ENCODE measurements around the gene RPL32.

Gene RPL32

GRCh38 chr3:12810013-12810780, 31.2 kb downstream of the RPL32 start:
- Histone ChIP-seq H3K4me3 (ENCODE audit: low read depth in 1 of 5, low read length in 5 of 5) (peak overlapping the region; percentile 32 to 73 (median 70)), H3K27ac (ENCODE audit: low read depth, low read length) (peak overlapping the region; percentile 16), H3K9me3 (ENCODE audit: control insufficient read depth in 5 of 5, low read length in 5 of 5) (no peaks in the 10 kb centered on the region), H3K4me1 (ENCODE audit: control insufficient read depth in 5 of 5, insufficient read depth in 5 of 5, low read length in 5 of 5) (peaks cover 0 to 15% (median 13%) of the 10 kb centered on the region in 5 donors), H3K9ac (ENCODE audit: low read length in 5 of 5) (peak overlapping the region in 4 of 5 donors; percentile 61 to 81 (median 70)), H3K27me3 (ENCODE audit: control insufficient read depth in 5 of 5, insufficient read depth in 4 of 5, low read length in 5 of 5) (no peaks in the 10 kb centered on the region), H3K36me3 (ENCODE audit: control insufficient read depth in 5 of 5, insufficient read depth in 5 of 5, low read length in 5 of 5) (peaks cover 0 to 7% (median 0%) of the 10 kb centered on the region in 5 donors)

- Histone ChIP-seq H3K27me3 (ENCODE audit: control insufficient read depth in 5 of 5, insufficient read depth in 4 of 5, low read length in 5 of 5) (no peaks in the 10 kb centered on the region), H3K36me3 (ENCODE audit: control insufficient read depth in 5 of 5, insufficient read depth in 5 of 5, low read length in 5 of 5) (peaks cover 0 to 4% (median 2%) of the 10 kb centered on the region in 5 donors), H3K27ac (ENCODE audit: low read depth, low read length) (no peak overlapping the region), H3K9me3 (ENCODE audit: control insufficient read depth in 5 of 5, low read length in 5 of 5) (no peaks in the 10 kb centered on the region), H3K4me1 (ENCODE audit: control insufficient read depth in 5 of 5, insufficient read depth in 5 of 5, low read length in 5 of 5) (peaks cover 0 to 15% (median 13%) of the 10 kb centered on the region in 5 donors), H3K4me3 (ENCODE audit: low read depth in 1 of 5, low read length in 5 of 5) (peak overlapping the region; percentile 20 to 73 (median 70)), H3K9ac (ENCODE audit: low read length in 5 of 5) (peak overlapping the region in 4 of 5 donors; percentile 61 to 81 (median 70))
Observed at GRCh38 chr3:12809435-12809834, 31.9 kb downstream of the RPL32 start.

- Histone ChIP-seq H3K27ac (ENCODE audit: low read depth, low read length) (no peak overlapping the region), H3K36me3 (ENCODE audit: control insufficient read depth in 5 of 5, insufficient read depth in 5 of 5, low read length in 5 of 5) (peaks cover 0 to 3% (median 2%) of the 10 kb centered on the region in 5 donors), H3K27me3 (ENCODE audit: control insufficient read depth in 5 of 5, insufficient read depth in 4 of 5, low read length in 5 of 5) (no peaks in the 10 kb centered on the region)
Observed at GRCh38 chr3:12809001-12809400, 32.4 kb downstream of the RPL32 start.

GRCh38 chr3:12808587-12808986, 32.8 kb downstream of the RPL32 start:
- peaks cover 0 to 6% (median 2%) of the 10 kb centered on the region in 5 donors for H3K36me3 ChIP-seq (ENCODE audit: control insufficient read depth in 5 of 5, insufficient read depth in 5 of 5, low read length in 5 of 5)
- H3K27ac ChIP-seq (ENCODE audit: low read depth, low read length), result no peak overlapping the region
- H3K9ac ChIP-seq (ENCODE audit: low read length in 5 of 5), result no peak overlapping the region
- H3K9me3 ChIP-seq (ENCODE audit: control insufficient read depth in 5 of 5, low read length in 5 of 5), result no peaks in the 10 kb centered on the region
- no peaks in the 10 kb centered on the region for H3K27me3 ChIP-seq (ENCODE audit: control insufficient read depth in 5 of 5, insufficient read depth in 4 of 5, low read length in 5 of 5)
- no peak overlapping the region for H3K4me3 ChIP-seq (ENCODE audit: low read depth in 1 of 5, low read length in 5 of 5)
- peaks cover 0 to 15% (median 13%) of the 10 kb centered on the region in 5 donors for H3K4me1 ChIP-seq (ENCODE audit: control insufficient read depth in 5 of 5, insufficient read depth in 5 of 5, low read length in 5 of 5)

More at GRCh38 chr3:12809001-12809400, 32.4 kb downstream of the RPL32 start:
- H3K9ac ChIP-seq (ENCODE audit: low read length in 5 of 5), result peak overlapping the region in 1 of 5 donors; percentile 81
- H3K4me3 ChIP-seq (ENCODE audit: low read depth in 1 of 5, low read length in 5 of 5), result no peak overlapping the region
- no peaks in the 10 kb centered on the region for H3K9me3 ChIP-seq (ENCODE audit: control insufficient read depth in 5 of 5, low read length in 5 of 5)
- peaks cover 0 to 15% (median 13%) of the 10 kb centered on the region in 5 donors for H3K4me1 ChIP-seq (ENCODE audit: control insufficient read depth in 5 of 5, insufficient read depth in 5 of 5, low read length in 5 of 5)

GRCh38 chr3:12807601-12808359, 33.6 kb downstream of the RPL32 start:
- no peaks in the 10 kb centered on the region for H3K9me3 ChIP-seq (ENCODE audit: control insufficient read depth in 5 of 5, low read length in 5 of 5)
- peaks cover 0 to 10% (median 5%) of the 10 kb centered on the region in 5 donors for H3K36me3 ChIP-seq (ENCODE audit: control insufficient read depth in 5 of 5, insufficient read depth in 5 of 5, low read length in 5 of 5)
- H3K9ac ChIP-seq (ENCODE audit: low read length in 5 of 5), result no peak overlapping the region
- H3K27ac ChIP-seq (ENCODE audit: low read depth, low read length), result no peak overlapping the region
- H3K27me3 ChIP-seq (ENCODE audit: control insufficient read depth in 5 of 5, insufficient read depth in 4 of 5, low read length in 5 of 5), result no peaks in the 10 kb centered on the region
- peaks cover 0 to 15% (median 13%) of the 10 kb centered on the region in 5 donors for H3K4me1 ChIP-seq (ENCODE audit: control insufficient read depth in 5 of 5, insufficient read depth in 5 of 5, low read length in 5 of 5)
- no peak overlapping the region for H3K4me3 ChIP-seq (ENCODE audit: low read depth in 1 of 5, low read length in 5 of 5)

- H3K9me3 ChIP-seq (ENCODE audit: control insufficient read depth in 5 of 5, low read length in 5 of 5), result no peaks in the 10 kb centered on the region
- H3K4me3 ChIP-seq (ENCODE audit: low read depth in 1 of 5, low read length in 5 of 5), result no peak overlapping the region
- H3K36me3 ChIP-seq (ENCODE audit: control insufficient read depth in 5 of 5, insufficient read depth in 5 of 5, low read length in 5 of 5), result peaks cover 0 to 10% (median 5%) of the 10 kb centered on the region in 5 donors
- no peak overlapping the region for H3K9ac ChIP-seq (ENCODE audit: low read length in 5 of 5)
- H3K4me1 ChIP-seq (ENCODE audit: control insufficient read depth in 5 of 5, insufficient read depth in 5 of 5, low read length in 5 of 5), result peaks cover 0 to 15% (median 13%) of the 10 kb centered on the region in 5 donors
- no peak overlapping the region for H3K27ac ChIP-seq (ENCODE audit: low read depth, low read length)
- H3K27me3 ChIP-seq (ENCODE audit: control insufficient read depth in 5 of 5, insufficient read depth in 4 of 5, low read length in 5 of 5), result no peaks in the 10 kb centered on the region
Observed at GRCh38 chr3:12807066-12807465, 34.3 kb downstream of the RPL32 start.

- Histone ChIP-seq H3K27me3 (ENCODE audit: control insufficient read depth in 5 of 5, insufficient read depth in 4 of 5, low read length in 5 of 5) (no peaks in the 10 kb centered on the region), H3K4me1 (ENCODE audit: control insufficient read depth in 5 of 5, insufficient read depth in 5 of 5, low read length in 5 of 5) (no peaks in the 10 kb centered on the region), H3K9me3 (ENCODE audit: control insufficient read depth in 5 of 5, low read length in 5 of 5) (no peaks in the 10 kb centered on the region), H3K4me3 (ENCODE audit: low read depth in 1 of 5, low read length in 5 of 5) (no peak overlapping the region), H3K9ac (ENCODE audit: low read length in 5 of 5) (no peak overlapping the region), H3K27ac (ENCODE audit: low read depth, low read length) (no peak overlapping the region), H3K36me3 (ENCODE audit: control insufficient read depth in 5 of 5, insufficient read depth in 5 of 5, low read length in 5 of 5) (peaks cover 0 to 10% (median 5%) of the 10 kb centered on the region in 5 donors)
Observed at GRCh38 chr3:12803371-12803770, 38.0 kb downstream of the RPL32 start.

GRCh38 chr3:12799525-12800440, 41.6 kb downstream of the RPL32 start:
- H3K36me3 ChIP-seq (ENCODE audit: control insufficient read depth in 5 of 5, insufficient read depth in 5 of 5, low read length in 5 of 5), result peaks cover 0 to 10% (median 5%) of the 10 kb centered on the region in 5 donors
- peaks cover 0 to 12% (median 10%) of the 10 kb centered on the region in 5 donors for H3K4me1 ChIP-seq (ENCODE audit: control insufficient read depth in 5 of 5, insufficient read depth in 5 of 5, low read length in 5 of 5)
- H3K9ac ChIP-seq (ENCODE audit: low read length in 5 of 5), result no peak overlapping the region
- no peaks in the 10 kb centered on the region for H3K9me3 ChIP-seq (ENCODE audit: control insufficient read depth in 5 of 5, low read length in 5 of 5)
- no peaks in the 10 kb centered on the region for H3K27me3 ChIP-seq (ENCODE audit: control insufficient read depth in 5 of 5, insufficient read depth in 4 of 5, low read length in 5 of 5)
- H3K27ac ChIP-seq (ENCODE audit: low read depth, low read length), result no peak overlapping the region
- H3K4me3 ChIP-seq (ENCODE audit: low read depth in 1 of 5, low read length in 5 of 5), result no peak overlapping the region

GRCh38 chr3:12798559-12799179, 42.7 kb downstream of the RPL32 start:
- Histone ChIP-seq H3K36me3 (ENCODE audit: control insufficient read depth in 5 of 5, insufficient read depth in 5 of 5, low read length in 5 of 5) (peaks cover 0 to 5% (median 4%) of the 10 kb centered on the region in 5 donors), H3K9ac (ENCODE audit: low read length in 5 of 5) (no peak overlapping the region), H3K4me3 (ENCODE audit: low read depth in 1 of 5, low read length in 5 of 5) (no peak overlapping the region), H3K9me3 (ENCODE audit: control insufficient read depth in 5 of 5, low read length in 5 of 5) (no peaks in the 10 kb centered on the region), H3K27ac (ENCODE audit: low read depth, low read length) (no peak overlapping the region), H3K4me1 (ENCODE audit: control insufficient read depth in 5 of 5, insufficient read depth in 5 of 5, low read length in 5 of 5) (peaks cover 0 to 12% (median 10%) of the 10 kb centered on the region in 5 donors), H3K27me3 (ENCODE audit: control insufficient read depth in 5 of 5, insufficient read depth in 4 of 5, low read length in 5 of 5) (no peaks in the 10 kb centered on the region)

All from subcutaneous abdominal adipose tissue (tissue), 5 donors.